Keratinocyte (primary cell): Measurements from ENCODE around the gene RBBP5. TPM values are rescaled to one million over a fixed set of nuclear protein-coding genes. Genes with fewer than 3 reads are reported as not detected.

Experiments used
- DNase-seq: peaks from one replicate; pipeline ENCODE4 v3.0.0-alpha.2; 2011; ENCODE audit warnings: low read depth, missing footprints, low spot score
- FAIRE-seq: peaks from 2 replicates; lab custom pipeline; 2011; peaks lifted over from hg19 to GRCh38; lab: Jason Lieb, UNC
- H2AFZ ChIP-seq: 2 replicates; pipeline ENCODE4 v1.6.0; 2012; ENCODE audit warnings: low read length, control low read depth, inconsistent platforms; ENCODE audit not compliant: control insufficient read depth
- H3K27ac ChIP-seq: 2 replicates; pipeline ENCODE4 v1.5.1; 2011; ENCODE audit warnings: low read length; ENCODE audit not compliant: control insufficient read depth, insufficient read depth
- H3K27me3 ChIP-seq: 3 replicates; pipeline ENCODE4 v1.6.0; 2011; ENCODE audit warnings: low read length; ENCODE audit not compliant: control insufficient read depth, insufficient read depth; ENCODE audit errors: extremely low read depth
- H3K36me3 ChIP-seq, 2 experiments: 2 replicates in 1 of 2; 3 replicates in 1 of 2; pipeline ENCODE4 v1.5.1; 2011; ENCODE audit warnings: low read length in 2 of 2, mild to moderate bottlenecking in 1 of 2; ENCODE audit not compliant: control insufficient read depth in 2 of 2, insufficient read depth in 2 of 2; ENCODE audit errors: extremely low read depth in 1 of 2
- H3K4me1 ChIP-seq: 3 replicates; pipeline ENCODE4 v1.5.1; 2011; ENCODE audit warnings: low read length; ENCODE audit not compliant: control insufficient read depth, insufficient read depth; ENCODE audit errors: extremely low read depth
- H3K4me2 ChIP-seq: 3 replicates; pipeline ENCODE4 v1.6.0; 2011; ENCODE audit warnings: low read depth, low read length; ENCODE audit not compliant: control insufficient read depth, insufficient read depth; ENCODE audit errors: extremely low read depth
- H3K4me3 ChIP-seq, 3 experiments: fragments of 200-600 bp in 1 of 3; sonication (generic) in 1 of 3; 2 replicates in 2 of 3; 3 replicates in 1 of 3; pipeline ENCODE4 v1.5.1; 2011 to 2016; ENCODE audit warnings: low read length in 3 of 3, mild to moderate bottlenecking in 3 of 3, control low read depth in 2 of 3, inconsistent platforms in 1 of 3, low read depth in 1 of 3, mixed read lengths in 1 of 3, mixed run types in 1 of 3, moderate library complexity in 1 of 3; ENCODE audit not compliant: control insufficient read depth in 2 of 3, insufficient read depth in 2 of 3; ENCODE audit errors: extremely low read depth in 1 of 3
- H3K79me2 ChIP-seq: 2 replicates; pipeline ENCODE4 v1.6.0; 2012; ENCODE audit warnings: low read length; ENCODE audit not compliant: control insufficient read depth, insufficient read depth
- H3K9ac ChIP-seq: 3 replicates; pipeline ENCODE4 v1.6.0; 2011; ENCODE audit warnings: low read length; ENCODE audit not compliant: control insufficient read depth, insufficient read depth; ENCODE audit errors: extremely low read depth
- H3K9me1 ChIP-seq: 3 replicates; pipeline ENCODE4 v1.6.0; 2011; ENCODE audit warnings: low read length; ENCODE audit not compliant: control insufficient read depth, insufficient read depth; ENCODE audit errors: extremely low read depth
- H3K9me3 ChIP-seq: 2 replicates; pipeline ENCODE4 v1.5.1; 2012; ENCODE audit warnings: low read depth, low read length; ENCODE audit not compliant: control insufficient read depth
- H4K20me1 ChIP-seq: 3 replicates; pipeline ENCODE4 v1.6.0; 2011; ENCODE audit warnings: low read length; ENCODE audit not compliant: control insufficient read depth, insufficient read depth; ENCODE audit errors: extremely low read depth
- EZH2 ChIP-seq: IDR thresholded peaks from one replicate; pipeline ENCODE4 v1.6.1; 2012; ENCODE audit warnings: inconsistent platforms, mild to moderate bottlenecking, low read length, moderate library complexity
- dilution Hi-C: fragments of 300-500 bp; cut with MboI; formaldehyde crosslinking; loops from one replicate; pipeline ENCODE4 v1.7.0; 2020; ENCODE audit warnings: low sequenced_read_pairs; ENCODE audit not compliant: extremely low pct_ligation_motif_present
- polyA plus RNA-seq, 5 experiments: library from polyadenylated mRNA; depleted of rRNA in 3 of 5; stranded (reverse) in 3 of 5; stranded (forward) in 1 of 5; unstranded in 1 of 5; fragments of >200 nt; gene quantifications; 1 replicate in 1 of 5; 2 replicates in 3 of 5; 3 replicates in 1 of 5; pipeline versions ENCODE4 v1.2.1 to v1.2.3, GENCODE V29; 2011 to 2012; ENCODE audit warnings: missing spikeins in 2 of 5, low read depth in 1 of 5, low replicate concordance in 1 of 5
- TF ChIP-seq, protein P1 (sequence below), 3 experiments: IDR thresholded peaks in 1 of 3; conservative IDR thresholded peaks in 1 of 3; optimal IDR thresholded peaks in 1 of 3; 2 replicates in 2 of 3; 3 replicates in 1 of 3; pipeline versions ENCODE3 to v1.5.1; 2011; ENCODE audit warnings: low read length in 3 of 3, mild to moderate bottlenecking in 3 of 3, moderate library complexity in 2 of 3, control low read depth in 1 of 3, inconsistent platforms in 1 of 3; ENCODE audit not compliant: insufficient read depth in 2 of 3; ENCODE audit errors: extremely low read depth in 1 of 3

RBBP5 gene
- polyA plus RNA-seq, 1 donor (not counting 4 experiments of a cell fraction or from before 2014, with no cell fraction given), result 12.3 TPM

DNA sequence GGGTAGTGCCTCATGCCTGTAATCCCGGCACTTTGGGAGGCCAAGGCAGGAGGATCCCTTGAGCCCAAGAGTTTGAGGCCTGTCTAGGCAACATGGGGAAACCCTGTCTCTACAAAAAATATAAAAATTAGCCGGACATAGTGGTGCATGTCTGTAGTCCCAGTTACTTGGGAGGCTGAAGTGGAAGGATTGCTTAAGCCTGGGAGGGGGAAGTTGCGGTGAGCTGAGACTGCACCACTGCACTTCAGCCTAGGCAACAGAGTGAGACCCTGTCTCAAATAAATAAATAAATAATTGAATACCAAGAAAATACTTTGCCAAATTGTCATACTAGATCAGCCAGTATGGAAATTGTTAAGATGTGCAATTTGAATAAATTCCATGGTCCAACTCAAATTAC, 5.9 kb upstream of the RBBP5 start:
- no peaks in the 10 kb centered on the region for H3K9me3 ChIP-seq
- no peaks in the 10 kb centered on the region for H4K20me1 ChIP-seq
- H3K4me1 ChIP-seq, result peaks cover 3% of the 10 kb centered on the region
- H2AFZ ChIP-seq, result no peak overlapping the region
- H3K36me3 ChIP-seq, result no peaks in the 10 kb centered on the region
- H3K27ac ChIP-seq, result no peak overlapping the region
- H3K9ac ChIP-seq, result no peak overlapping the region
- no peaks in the 10 kb centered on the region for H3K27me3 ChIP-seq
- H3K4me2 ChIP-seq, result no peak overlapping the region
- no peaks in the 10 kb centered on the region for H3K9me1 ChIP-seq
- H3K4me3 ChIP-seq, result no peak overlapping the region
- H3K79me2 ChIP-seq, result no peaks in the 10 kb centered on the region
- no peak for FAIRE-seq
- dilution Hi-C loops, result no loop called here
- TF ChIP-seq, protein P1, sequence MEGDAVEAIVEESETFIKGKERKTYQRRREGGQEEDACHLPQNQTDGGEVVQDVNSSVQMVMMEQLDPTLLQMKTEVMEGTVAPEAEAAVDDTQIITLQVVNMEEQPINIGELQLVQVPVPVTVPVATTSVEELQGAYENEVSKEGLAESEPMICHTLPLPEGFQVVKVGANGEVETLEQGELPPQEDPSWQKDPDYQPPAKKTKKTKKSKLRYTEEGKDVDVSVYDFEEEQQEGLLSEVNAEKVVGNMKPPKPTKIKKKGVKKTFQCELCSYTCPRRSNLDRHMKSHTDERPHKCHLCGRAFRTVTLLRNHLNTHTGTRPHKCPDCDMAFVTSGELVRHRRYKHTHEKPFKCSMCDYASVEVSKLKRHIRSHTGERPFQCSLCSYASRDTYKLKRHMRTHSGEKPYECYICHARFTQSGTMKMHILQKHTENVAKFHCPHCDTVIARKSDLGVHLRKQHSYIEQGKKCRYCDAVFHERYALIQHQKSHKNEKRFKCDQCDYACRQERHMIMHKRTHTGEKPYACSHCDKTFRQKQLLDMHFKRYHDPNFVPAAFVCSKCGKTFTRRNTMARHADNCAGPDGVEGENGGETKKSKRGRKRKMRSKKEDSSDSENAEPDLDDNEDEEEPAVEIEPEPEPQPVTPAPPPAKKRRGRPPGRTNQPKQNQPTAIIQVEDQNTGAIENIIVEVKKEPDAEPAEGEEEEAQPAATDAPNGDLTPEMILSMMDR (optimal IDR thresholded peaks at IDR 0.05 in 1 of 3, IDR thresholded peaks at IDR 0.05 in 1 of 3, conservative IDR thresholded peaks at IDR 0.05 in 1 of 3; ENCODE audit: extremely low read depth in 1 of 3, insufficient read depth in 2 of 3, low read length in 3 of 3), result no peak
- TF ChIP-seq EZH2, result no peak
- no peak for DNase-seq

DNA sequence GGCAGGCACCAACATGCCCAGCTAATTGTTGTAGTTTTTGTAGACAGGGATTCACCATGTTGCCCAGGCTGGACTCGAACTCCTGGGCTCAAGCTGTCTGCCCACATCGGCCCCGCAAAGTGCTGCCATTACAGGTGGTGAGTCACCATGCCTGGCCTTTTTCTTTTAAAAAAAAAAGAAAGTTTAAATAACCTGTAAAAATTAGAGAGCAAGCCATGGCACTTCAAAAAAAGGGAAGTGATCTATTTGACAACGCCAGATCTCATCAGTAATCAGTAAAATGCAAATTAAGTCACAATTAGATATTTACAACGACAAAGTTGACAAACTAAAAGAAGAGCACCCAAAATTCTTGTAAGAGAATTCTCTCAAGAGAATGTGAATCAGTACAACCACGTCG, 2.9 kb upstream of the RBBP5 start:
- H3K9me1 ChIP-seq, result no peaks in the 10 kb centered on the region
- H3K9ac ChIP-seq, result no peak overlapping the region
- no peak overlapping the region for H3K4me2 ChIP-seq
- H4K20me1 ChIP-seq, result no peaks in the 10 kb centered on the region
- dilution Hi-C loops, result no loop called here
- no peak overlapping the region for H2AFZ ChIP-seq
- no peaks in the 10 kb centered on the region for H3K9me3 ChIP-seq
- H3K27me3 ChIP-seq, result no peaks in the 10 kb centered on the region
- FAIRE-seq (no peak), DNase-seq (no peak)
- no peak for TF ChIP-seq EZH2
- TF ChIP-seq, protein P1 (optimal IDR thresholded peaks at IDR 0.05 in 1 of 3, IDR thresholded peaks at IDR 0.05 in 1 of 3, conservative IDR thresholded peaks at IDR 0.05 in 1 of 3; ENCODE audit: extremely low read depth in 1 of 3, insufficient read depth in 2 of 3, low read length in 3 of 3), result no peak
- H3K36me3 ChIP-seq, result no peaks in the 10 kb centered on the region
- H3K4me3 ChIP-seq, result no peak overlapping the region
- no peak overlapping the region for H3K27ac ChIP-seq
- H3K4me1 ChIP-seq, result peaks cover 15% of the 10 kb centered on the region
- H3K79me2 ChIP-seq, result peaks cover 21% of the 10 kb centered on the region
